HG03520 (cell line): ENCODE data around the gene NTSR1.
A peak's percentile ranks its signal among the peaks of the same experiment; 100 is the strongest.

Experiments
- ATAC-seq: cut with Tn5 transposase; IDR thresholded peaks from one replicate; pipeline ENCODE4 v1.9.1; 2021; ENCODE audit warnings: mild to moderate bottlenecking, moderate library complexity; ENCODE audit not compliant: unreplicated experiment

The NTSR1 gene

DNA sequence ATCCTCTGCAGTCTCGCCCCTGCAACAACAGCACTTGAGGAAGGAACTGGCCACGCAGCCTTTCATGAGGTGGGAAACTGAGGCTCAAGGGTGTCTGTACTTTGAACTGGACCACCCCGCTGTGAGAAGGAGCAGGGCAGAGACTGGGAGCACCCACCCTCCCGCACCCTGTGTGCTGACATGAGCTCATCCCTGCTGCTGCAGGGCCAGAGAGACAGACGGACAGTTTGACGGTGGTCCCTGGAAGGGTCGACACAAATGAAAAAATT lies 70.7 kb downstream of the NTSR1 start:
- no peak for ATAC-seq

DNA sequence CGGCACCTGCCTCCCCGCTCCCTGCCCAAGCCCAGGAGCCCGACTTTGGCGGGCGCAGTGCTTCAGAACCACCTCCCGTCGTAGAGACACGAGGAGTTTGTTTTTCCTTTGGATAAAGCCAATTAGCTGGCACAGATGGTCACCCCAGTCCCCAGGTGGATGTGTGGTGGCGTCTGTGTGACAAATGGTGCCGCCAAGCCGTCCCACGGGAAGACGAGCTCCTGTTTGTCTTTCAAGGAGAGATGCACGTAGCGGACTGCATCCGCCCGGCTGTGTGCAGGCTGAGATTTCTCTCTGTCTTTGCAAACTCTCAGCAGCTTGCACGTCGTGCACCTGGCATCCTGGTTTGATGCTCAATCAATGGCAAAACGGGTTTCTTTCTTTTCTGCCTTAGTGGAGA lies 71.6 kb downstream of the NTSR1 start:
- no peak for ATAC-seq

DNA sequence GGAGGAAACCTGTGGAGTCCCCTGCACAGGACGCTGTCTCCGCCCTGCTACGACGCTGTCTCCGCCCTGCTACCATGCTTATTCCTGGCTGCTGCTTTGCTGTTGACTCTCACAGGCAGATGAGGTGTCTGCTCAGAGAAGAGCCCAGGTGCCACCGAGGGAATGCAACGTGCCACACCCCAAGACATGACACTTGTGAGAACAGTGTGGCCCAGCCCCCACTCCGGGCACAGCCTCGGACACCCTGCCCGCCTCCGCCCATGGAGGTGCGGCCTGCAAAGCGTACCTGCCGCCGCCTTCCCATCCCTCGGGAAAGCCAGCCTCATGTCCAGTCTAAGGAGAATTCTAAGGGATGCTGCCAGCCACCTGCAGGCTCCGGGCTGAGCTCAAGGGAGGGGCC lies 72.1 kb downstream of the NTSR1 start:
- no peak for ATAC-seq

DNA sequence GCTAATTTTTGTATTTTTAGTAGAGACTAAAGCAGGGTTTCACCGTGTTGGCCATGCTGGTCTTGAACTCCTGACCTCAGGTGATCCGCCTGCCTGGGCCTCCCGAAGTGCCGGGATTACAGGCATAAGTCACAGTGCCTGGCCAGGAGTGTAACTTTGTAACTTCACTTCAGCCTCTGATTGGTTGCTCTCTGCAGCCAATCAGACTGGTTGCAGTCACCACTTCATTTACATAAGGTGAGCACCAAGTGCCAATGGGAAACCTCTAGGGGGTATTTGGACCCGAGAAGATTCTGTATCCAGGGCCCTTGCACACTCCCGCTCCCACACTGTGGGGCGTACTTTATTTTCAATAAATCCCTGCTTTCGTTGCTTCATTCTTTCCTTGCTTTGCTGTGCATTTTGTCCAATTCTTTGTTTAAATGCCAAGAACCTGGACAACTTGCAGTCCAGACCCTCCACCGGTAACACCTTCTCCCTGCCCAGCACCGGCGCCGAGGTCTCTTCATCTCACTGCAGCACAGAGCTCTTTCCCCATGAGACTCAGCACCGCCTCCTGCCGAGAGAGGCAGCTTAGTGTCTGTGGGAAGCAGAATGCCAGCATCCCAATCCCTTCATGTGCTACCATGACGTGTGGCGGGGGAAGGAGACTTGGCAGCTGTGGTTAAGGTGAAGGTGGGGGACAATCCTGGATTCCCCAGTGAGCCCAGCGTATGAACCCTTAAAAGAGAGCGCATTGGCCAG lies 73.7 kb downstream of the NTSR1 start:
- ATAC-seq, result no peak

DNA sequence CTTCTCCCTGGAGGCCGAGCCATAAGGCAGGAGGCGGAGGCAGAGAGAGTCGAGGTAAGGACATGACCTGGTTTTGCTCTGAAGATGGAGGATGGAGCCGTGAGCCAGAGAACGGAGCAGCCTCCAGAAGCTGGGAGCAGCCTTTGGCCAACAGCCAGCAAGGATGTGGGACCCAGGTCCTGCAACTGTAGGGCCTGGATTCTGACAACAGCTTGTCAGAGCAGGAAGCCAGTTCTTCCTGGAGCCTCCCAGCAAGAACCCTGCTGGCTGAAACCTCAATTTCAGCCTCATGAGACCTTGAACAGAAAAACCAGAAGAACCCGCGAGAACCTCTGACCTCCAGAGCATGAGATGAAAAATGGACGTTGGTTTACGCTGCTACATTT lies 74.2 kb downstream of the NTSR1 start:
- no peak for ATAC-seq

DNA sequence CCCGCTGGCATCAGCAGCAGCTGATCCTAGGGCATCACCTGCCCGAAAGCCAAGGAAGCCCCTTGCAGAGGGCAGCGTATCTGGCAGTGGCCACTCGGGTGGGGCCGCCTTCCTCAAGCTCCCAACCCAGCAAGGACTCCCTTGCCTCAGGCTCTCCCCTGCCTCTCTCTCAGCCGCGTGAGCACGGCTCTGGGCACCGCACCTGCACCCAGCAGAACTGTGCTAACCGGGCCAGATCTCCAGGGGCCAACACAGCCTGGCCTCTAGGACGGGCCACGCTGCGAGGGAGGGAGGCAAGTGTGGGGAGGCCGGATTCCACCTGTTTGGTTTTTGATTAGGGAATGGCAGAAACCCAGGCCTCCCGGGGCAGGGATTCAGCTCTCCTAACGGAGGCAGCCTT lies 75.9 kb downstream of the NTSR1 start:
- no peak for ATAC-seq

DNA sequence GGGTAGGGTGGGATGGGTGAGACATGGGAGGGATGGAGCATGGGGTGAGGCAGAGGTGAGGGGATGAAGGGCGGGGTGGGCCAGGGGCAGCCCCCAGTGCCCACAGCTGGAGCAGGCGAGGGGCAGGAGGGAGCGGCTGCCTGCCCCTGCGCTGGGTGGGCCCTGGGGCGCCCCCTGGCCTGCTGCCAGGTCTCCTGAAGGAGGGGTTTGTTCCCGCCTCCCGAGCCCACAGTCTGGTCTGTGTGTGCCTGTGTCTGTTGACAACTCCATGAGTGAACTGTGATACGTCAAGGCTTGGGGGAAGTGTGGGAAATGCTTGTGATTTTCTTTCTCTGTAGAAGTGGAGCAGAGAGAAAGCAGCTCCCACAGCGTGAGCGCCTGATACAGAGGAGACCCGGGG lies 76.8 kb downstream of the NTSR1 start:
- no peak for ATAC-seq

DNA sequence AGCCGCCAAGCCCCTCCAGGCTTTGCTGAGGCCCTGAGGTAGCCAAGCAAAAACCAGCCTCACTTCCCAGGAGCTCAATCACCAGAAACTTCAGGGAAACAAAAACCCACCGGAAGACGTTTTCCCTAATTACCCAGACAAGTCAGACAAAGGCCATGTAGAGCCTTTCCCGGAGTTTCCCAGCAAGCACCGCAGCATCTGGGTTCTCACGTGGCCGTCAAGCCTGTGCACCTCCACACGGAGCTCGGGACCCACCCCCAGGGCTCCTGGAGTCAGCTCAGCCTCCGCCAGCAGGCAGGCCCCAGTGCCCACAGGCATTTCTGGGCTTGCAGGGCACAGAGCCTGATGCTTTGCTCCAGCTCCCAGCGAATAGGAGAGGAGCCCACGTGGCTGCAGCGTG lies 77.5 kb downstream of the NTSR1 start:
- no peak for ATAC-seq

DNA sequence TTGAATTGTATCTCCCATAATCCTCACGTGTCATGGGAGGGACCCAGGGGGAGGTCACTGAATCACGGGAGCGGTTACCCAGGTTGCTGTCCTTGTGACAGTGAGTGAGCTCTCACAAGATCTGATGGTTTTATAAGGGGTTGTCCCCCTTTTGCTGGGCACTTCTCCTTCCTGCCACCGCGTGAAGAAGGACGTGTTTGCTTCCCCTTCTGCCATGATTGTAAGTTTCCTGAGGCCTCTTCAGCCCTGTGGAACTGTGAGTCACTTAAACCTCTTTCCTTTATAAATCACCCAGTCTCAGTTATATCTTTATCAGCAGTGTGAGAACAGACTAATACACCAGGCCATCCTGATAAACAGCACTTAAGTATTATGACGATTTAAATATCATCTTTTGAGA lies 78.7 kb downstream of the NTSR1 start:
- no peak for ATAC-seq

DNA sequence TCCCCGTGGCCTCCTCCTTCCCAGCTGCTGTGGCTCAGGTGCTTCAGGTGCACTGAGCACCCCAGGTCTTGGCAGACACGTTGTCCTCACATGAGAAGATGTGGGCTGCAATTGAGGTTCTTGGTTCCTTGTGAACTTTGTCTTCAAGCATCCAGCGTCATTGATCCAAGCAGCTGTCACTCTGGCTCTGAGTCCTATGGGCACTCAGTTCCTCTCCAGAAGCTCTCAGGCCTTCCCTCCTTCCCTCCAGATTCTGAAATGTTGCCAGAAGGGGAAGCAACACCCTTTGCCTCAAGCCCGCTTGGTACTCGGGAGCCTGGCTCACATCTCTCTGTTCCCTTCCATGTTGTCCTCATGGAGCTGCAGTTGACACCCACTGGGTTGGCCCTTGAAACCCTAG lies 79.2 kb downstream of the NTSR1 start:
- no peak for ATAC-seq

DNA sequence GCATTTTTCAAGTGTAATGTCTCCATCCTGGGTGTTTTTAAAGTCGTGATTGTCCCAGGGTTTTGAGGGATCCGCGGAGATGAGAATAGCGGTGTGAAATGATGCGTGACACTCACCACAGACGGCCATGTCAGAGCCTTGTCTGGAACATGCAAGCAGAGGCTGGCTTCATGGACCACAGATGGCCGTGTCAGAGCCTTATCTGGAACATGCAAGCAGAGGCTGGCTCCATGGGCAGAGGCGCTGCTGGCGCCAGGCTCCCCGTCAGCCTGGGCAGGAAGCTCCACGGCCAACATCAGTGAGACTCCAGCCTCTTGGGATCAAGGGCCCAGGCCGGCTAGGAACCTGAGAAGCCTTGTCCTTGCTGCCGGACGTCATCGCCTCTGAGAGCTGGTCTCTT lies 80.0 kb downstream of the NTSR1 start:
- ATAC-seq, result no peak

DNA sequence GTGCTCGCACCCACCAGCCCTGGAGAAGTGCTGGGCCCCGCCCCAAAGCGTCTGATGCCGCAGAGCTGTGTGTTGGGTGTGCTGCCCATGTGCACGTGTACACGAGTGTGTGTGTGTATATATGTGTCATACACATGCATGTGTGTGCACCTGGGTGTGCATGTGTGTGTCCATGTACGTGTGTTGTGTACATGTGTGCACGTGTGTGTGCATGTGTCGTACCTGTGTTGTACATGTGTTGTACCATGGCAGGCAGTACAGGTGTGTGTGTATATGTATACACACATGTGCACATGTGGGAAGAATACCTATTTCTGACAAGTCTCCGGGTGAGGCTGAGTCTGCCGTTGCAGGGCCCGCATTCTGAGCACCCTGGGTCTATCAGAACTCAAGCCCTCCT lies 81.4 kb downstream of the NTSR1 start:
- no peak for ATAC-seq

DNA sequence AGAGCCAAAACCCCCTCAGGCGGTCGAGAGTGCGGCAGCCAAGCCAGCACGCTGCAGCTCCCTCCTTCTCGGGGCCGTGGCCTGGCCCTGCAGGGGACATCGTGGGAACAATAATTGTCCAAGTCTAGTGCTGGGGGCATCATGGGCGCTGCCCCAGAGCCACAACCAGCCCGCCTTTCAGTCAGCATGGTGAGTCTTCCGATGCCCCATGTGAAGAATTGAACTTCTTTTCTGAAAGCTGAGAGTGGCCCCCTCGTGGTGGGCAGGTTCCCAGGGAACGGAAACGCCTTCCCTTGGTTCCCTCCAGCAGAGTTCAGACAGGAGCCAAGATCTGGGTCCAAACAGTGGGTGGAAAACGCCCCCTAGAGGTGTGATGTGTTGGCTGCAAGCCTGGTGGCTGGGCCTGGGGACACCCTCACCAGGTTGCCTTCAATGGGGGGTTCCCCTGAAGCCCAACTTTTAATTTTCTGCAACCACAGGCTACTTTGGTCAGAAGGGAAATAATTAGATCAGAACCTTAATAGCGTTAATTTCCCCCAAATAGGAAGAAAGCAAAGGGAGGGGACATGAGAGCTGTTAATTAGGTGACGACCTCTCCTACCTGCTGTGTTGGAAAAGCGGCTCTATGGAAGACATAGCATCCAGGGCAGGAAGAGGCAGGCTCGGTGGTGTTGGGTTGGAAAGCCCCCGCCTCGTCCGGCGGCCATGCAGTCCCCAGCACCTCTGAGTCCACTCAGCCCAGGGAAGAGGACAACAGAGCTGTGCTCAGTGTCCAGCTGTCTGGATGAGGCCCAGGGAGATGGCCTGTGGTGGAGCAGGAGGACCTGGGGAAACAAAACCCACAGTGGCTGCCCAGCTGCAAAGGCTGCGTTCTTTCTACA lies 82.9 kb downstream of the NTSR1 start:
- no peak for ATAC-seq

DNA sequence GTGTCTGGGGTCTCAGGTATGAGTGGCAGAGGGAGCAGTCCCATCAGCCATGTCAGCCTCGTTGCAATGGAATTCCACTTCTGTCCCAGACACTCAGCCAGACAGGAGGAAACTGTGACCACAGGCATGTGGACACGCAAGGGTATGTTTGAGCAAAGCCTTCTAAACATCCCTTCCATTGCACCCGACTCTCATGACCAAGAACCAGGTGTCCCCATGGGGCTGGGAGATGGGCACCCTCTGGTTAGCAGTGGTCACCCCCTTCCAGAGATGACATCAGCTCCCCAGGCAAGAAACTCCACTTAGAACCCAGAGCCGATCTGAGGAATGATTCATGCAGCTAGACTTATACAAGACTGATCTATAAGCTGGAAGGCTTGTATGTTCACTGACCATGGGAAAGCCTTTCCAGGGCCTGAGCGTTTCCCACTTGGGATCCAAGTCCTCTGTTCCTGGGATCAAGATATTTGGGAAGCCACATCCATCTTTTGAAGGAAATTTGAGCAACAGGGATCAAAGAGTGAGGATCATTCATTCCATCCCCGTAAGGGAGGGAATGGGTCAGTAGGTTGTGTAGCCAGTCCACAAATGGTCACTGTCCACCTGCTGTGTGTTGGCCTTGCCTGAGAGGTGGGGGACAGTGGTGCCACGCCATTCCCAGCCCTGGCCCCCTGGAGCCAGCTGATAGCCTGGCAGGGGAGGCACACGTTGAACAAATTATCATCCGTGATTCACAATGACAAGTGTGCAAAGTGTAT lies 83.7 kb downstream of the NTSR1 start:
- ATAC-seq, result no peak

DNA sequence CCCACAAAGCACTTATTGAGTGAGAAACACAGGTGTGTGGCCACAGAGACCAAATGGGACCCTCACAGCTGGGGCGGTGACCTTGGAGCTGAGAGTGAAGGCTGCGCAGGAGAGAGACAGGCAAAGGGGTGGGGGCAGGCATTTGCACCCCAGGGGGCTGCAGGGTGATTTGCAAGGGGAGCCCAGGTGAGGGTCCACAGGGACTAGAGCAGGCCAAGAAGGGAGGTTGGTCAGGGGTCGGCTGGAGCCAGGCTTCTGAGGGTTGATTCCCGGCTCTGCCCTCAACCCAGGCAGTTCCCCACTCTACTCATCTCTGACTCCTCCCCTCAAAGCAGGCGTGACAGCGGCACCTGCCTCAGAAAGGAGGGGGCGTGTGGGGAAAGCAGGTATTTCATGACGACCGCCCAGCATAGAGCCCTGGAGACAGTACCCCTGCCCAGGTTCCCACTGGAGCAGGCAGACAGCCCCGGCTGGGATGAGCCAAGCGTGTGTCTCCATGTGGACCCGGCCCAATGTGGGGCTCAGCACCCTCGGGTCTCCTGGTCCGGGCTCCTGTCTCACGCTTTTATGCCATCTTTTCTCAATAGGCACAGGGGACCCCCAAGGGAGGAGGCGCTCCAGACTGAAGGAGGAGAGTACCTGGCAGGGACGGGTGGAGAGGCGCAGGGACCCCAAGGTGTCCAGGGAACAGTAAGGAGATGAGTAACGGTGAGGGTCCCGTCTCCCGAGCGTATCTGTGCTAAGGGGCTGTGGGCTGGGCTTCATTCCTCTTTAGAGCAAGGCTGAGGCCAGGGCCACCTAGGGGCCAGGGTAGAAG lies 84.5 kb downstream of the NTSR1 start:
- ATAC-seq, result no peak

DNA sequence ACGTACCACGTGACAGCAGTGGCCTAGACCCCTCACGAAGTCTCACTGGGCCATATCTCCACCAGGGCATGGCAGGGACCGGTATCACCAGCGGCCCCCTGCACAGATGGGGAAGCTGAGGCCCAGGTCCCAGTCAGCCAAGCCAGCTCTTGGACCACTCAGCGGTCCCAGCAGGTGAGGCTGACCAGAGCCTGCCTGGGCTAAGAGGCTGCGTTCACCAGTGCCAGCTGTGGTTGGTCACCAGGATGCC lies 85.0 kb downstream of the NTSR1 start:
- ATAC-seq, result no peak

DNA sequence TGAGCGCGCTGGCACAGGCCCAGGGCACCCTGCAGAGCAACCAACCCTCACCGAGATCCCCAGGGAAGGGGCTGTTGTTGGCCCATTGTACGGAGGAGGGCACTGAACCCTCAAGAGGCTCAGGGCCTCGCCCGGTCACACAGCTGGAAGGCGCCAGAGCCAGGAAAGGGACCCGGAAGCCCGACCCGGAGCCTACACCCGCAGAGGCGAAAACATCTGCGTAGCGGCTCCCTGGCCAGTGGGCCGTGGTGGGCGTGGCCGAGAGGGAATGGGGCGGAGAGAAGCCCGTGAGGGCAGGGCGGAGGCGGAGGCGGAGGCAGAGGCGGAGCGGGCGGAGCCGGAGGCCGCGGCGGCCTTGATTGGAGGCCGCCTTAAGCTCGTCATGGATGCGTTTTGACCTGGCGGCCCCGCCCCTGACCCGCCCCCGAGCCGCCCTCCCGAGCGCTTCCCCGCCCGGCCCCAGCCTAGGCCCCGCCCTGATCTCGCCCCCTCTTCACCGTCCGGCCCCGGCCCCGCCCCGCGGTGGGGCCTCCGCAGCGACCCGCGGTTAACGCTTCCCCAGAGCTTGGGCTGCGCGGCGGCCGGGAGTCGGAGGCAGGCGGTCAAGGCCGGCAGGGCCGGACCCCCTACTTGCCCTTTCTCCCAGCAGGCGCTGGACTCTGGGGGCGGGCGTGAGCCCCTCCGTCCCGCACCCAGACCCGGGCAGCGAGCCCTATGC lies 85.5 kb downstream of the NTSR1 start:
- peak; percentile 64 for ATAC-seq

DNA sequence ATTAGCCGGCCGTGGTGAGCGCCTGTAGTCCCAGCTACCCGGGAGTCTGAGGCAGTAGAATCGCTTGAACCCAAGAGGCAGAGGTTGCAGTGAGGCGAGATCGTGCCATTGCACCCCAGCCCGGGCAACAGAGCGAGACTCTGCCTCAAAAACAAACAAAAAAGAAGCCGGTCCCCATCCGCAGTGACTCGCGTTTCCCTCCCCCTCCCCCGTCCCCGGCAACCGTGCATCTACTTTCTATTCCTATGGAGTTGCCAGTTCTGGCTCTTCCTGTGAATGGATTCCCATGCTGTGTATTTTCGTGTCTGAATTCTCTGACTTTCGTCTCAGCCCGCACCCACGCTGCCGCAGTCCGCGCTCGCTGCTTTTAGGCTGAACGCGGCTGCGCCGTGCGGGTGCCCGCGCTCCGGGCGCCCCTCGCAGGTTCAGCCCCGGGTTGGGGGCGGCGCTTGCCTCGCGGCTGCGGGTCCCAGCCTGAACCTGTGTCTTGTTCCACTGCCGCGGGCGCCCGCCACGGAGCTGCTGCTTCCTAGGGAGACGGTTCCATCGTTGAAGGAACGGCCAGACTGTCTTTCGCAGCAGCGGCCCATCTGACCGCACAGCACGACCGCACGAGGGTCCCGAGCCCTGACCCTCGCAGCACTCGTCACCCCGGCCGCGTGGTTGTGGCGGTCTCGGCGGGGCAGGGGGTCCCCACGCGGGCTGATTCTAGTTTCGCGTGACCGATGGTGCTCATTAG lies 86.6 kb downstream of the NTSR1 start:
- no peak for ATAC-seq

DNA sequence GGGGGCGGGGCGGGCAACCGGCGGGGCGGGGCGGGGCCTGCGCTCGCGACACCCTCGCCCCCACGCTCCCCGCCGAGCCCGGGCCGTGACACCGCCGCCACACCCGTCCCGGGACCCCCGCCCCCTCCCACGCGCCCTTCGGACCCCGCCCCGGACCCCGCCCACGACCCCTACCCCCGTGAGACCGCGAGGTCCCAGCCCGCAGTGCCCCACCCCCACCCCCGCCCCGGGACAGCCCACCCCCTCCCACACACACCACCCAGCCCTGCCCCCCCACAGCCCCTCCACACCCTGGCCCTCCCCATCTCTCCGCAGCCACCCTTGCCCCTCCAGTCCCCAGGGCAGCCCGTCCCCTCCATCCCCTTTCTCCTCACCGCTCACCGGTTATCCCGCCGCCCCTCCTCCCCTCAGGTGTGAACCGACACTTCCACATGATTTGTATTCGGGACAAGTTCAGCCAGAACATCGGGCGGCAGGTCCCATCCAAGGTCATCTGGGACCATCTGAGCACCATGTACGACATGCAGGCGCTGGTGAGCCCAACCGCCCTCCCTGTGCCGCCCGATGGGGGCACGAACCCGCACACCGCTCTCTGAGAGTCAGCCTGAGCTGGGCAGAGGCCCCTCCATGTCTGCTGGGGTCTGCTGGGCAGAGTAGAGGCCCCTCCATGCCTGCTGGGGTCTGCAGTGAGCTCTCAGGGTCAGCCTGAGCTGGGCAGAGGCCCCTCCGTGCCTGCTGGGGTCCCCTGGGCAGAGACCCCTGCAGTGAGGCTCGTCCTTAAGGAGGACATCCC lies 88.3 kb downstream of the NTSR1 start:
- ATAC-seq, result no peak
